Measurements from ENCODE around the gene SMIM21.

Gene SMIM21

GRCh38 chr18:75427603-75428002 lies at the start of gene SMIM21:
Gene SMIM21 (minus strand): TSS chr18:75427703. CDS start chr18:75427563, 140 bp downstream.
- FAIRE-seq: no peak

- FAIRE-seq: no peak
Observed at GRCh38 chr18:75475228-75475627, 47.7 kb upstream of the SMIM21 start.

GRCh38 chr18:75474332-75474731 lies 46.8 kb upstream of the SMIM21 start:
- FAIRE-seq: no peak

GRCh38 chr18:75473316-75473715 lies 45.8 kb upstream of the SMIM21 start:
- no peak for FAIRE-seq

GRCh38 chr18:75472906-75473305 lies 45.4 kb upstream of the SMIM21 start:
- no peak for FAIRE-seq

- no peak for FAIRE-seq
Observed at GRCh38 chr18:75472396-75472795, 44.9 kb upstream of the SMIM21 start.

GRCh38 chr18:75471850-75472249 lies 44.3 kb upstream of the SMIM21 start:
- FAIRE-seq: no peak

GRCh38 chr18:75467851-75468250 lies 40.3 kb upstream of the SMIM21 start:
- no peak for FAIRE-seq

- FAIRE-seq: no peak
Observed at GRCh38 chr18:75467281-75467795, 39.8 kb upstream of the SMIM21 start.

- FAIRE-seq: no peak
Observed at GRCh38 chr18:75464356-75464755, 36.9 kb upstream of the SMIM21 start.

- FAIRE-seq: no peak
Observed at GRCh38 chr18:75462178-75462832, 34.8 kb upstream of the SMIM21 start.

GRCh38 chr18:75456199-75456631 lies 28.7 kb upstream of the SMIM21 start:
- no peak for FAIRE-seq

- no peak for FAIRE-seq
Observed at GRCh38 chr18:75455249-75456198, 28.0 kb upstream of the SMIM21 start.

- FAIRE-seq: no peak
Observed at GRCh38 chr18:75454022-75454795, 26.7 kb upstream of the SMIM21 start.

- FAIRE-seq: no peak
Observed at GRCh38 chr18:75450906-75451305, 23.4 kb upstream of the SMIM21 start.

GRCh38 chr18:75441896-75442295 lies 14.4 kb upstream of the SMIM21 start:
- FAIRE-seq: no peak

- no peak for FAIRE-seq
Observed at GRCh38 chr18:75439348-75439747, 11.8 kb upstream of the SMIM21 start.

GRCh38 chr18:75438891-75439290 lies 11.4 kb upstream of the SMIM21 start:
- FAIRE-seq: no peak

- no peak for FAIRE-seq
Observed at GRCh38 chr18:75437979-75438378, 10.5 kb upstream of the SMIM21 start.

- no peak for FAIRE-seq
Observed at GRCh38 chr18:75433098-75433497, 5.6 kb upstream of the SMIM21 start.

GRCh38 chr18:75429975-75430374 lies 2.5 kb upstream of the SMIM21 start:
- FAIRE-seq: no peak

GRCh38 chr18:75428490-75428889 lies 987 bp upstream of the SMIM21 start:
- no peak for FAIRE-seq

GRCh38 chr18:75422341-75422910 lies 5.1 kb downstream of the SMIM21 start:
- FAIRE-seq: no peak
